H1 (cell line): ENCODE results near the gene PPFIA4. TPM values are rescaled to one million over a fixed set of nuclear protein-coding genes. Genes with fewer than 3 reads are reported as not detected.

Experiments
- CTCF ChIA-PET: fragments of 300-600 bp; sonication (Branson Sonifier 250); formaldehyde crosslinking; loops from one replicate; lab custom pipeline; 2021; ENCODE audit not compliant: partially characterized antibody; lab: Charles Lee
- POLR2A ChIA-PET: fragments of 300-600 bp; sonication (Branson Sonifier 250); formaldehyde crosslinking; loops from one replicate; lab custom pipeline; 2021; ENCODE audit warnings: inconsistent platforms; ENCODE audit not compliant: partially characterized antibody; lab: Charles Lee
- DNase-seq, 2 experiments: peaks; one replicate each; pipeline versions ENCODE4 v3.0.0 to v3.0.0-alpha.2; 2010 to 2022; ENCODE audit warnings: low spot score in 2 of 2, low read depth in 1 of 2, mixed read lengths in 1 of 2
- FAIRE-seq: peaks from 2 replicates; lab custom pipeline; 2011; peaks lifted over from hg19 to GRCh38; lab: Jason Lieb, UNC
- H2AFZ ChIP-seq: 2 replicates; pipeline ENCODE4 v1.8.1; 2012; ENCODE audit warnings: low read length, inconsistent platforms
- H2AK5ac ChIP-seq: 2 replicates; pipeline ENCODE4 v1.6.1; 2013; ENCODE audit warnings: low read depth, low read length
- H2BK120ac ChIP-seq: replicated peaks from 2 replicates; pipeline ENCODE3; 2013; ENCODE audit warnings: low read depth, low read length, inconsistent platforms
- H2BK12ac ChIP-seq: 2 replicates; pipeline ENCODE4 v1.6.1; 2013; ENCODE audit warnings: low read depth, low read length
- H2BK15ac ChIP-seq: 2 replicates; pipeline ENCODE4 v1.6.1; 2013; ENCODE audit warnings: low read length
- H2BK20ac ChIP-seq: 2 replicates; pipeline ENCODE4 v1.6.1; 2013; ENCODE audit warnings: low read length
- H2BK5ac ChIP-seq: 2 replicates; pipeline ENCODE4 v1.6.1; 2013; ENCODE audit warnings: low read depth, low read length
- H3K14ac ChIP-seq: 2 replicates; pipeline ENCODE4 v1.6.1; 2013; ENCODE audit warnings: inconsistent platforms; ENCODE audit not compliant: insufficient read length
- H3K18ac ChIP-seq: 2 replicates; pipeline ENCODE4 v1.6.1; 2013; ENCODE audit warnings: low read length; ENCODE audit errors: extremely low read depth
- H3K23ac ChIP-seq: 2 replicates; pipeline ENCODE4 v1.6.1; 2013; ENCODE audit warnings: inconsistent platforms; ENCODE audit not compliant: insufficient read length
- H3K23me2 ChIP-seq: 2 replicates; pipeline ENCODE4 v1.6.1; 2013; ENCODE audit warnings: low read depth, low read length
- H3K27ac ChIP-seq: 2 replicates; pipeline ENCODE4 v1.6.1; 2011; ENCODE audit warnings: low read depth, low read length, inconsistent platforms
- H3K27me3 ChIP-seq, 4 experiments: replicated peaks in 1 of 4; 1 replicate in 1 of 4; 2 replicates in 3 of 4; pipeline versions ENCODE4 v1.6.1 to v1.8.1; 2011 to 2013; ENCODE audit warnings: low read length in 3 of 4, mild to moderate bottlenecking in 3 of 4, inconsistent platforms in 2 of 4, mixed read lengths in 2 of 4, moderate library complexity in 1 of 4; ENCODE audit not compliant: control insufficient read depth in 3 of 4, insufficient read depth in 3 of 4; ENCODE audit errors: extremely low read depth in 1 of 4
- H3K36me3 ChIP-seq, 4 experiments: 2 replicates each; pipeline versions ENCODE4 v1.6.1 to v1.8.1; 2011 to 2013; ENCODE audit warnings: mild to moderate bottlenecking in 4 of 4, low read length in 3 of 4, moderate library complexity in 2 of 4, control low read depth in 1 of 4, inconsistent platforms in 1 of 4; ENCODE audit not compliant: insufficient read depth in 4 of 4, control insufficient read depth in 2 of 4
- H3K4ac ChIP-seq: replicated peaks from 2 replicates; pipeline ENCODE3; 2013; ENCODE audit warnings: low read length, low read depth, mixed read lengths, inconsistent platforms; ENCODE audit not compliant: insufficient read length
- H3K4me1 ChIP-seq, 4 experiments: replicated peaks in 1 of 4; 1 replicate in 1 of 4; 2 replicates in 3 of 4; pipeline versions ENCODE4 v1.6.1 to v1.8.1; 2011 to 2013; ENCODE audit warnings: low read length in 3 of 4, inconsistent platforms in 2 of 4, mixed read lengths in 1 of 4; ENCODE audit not compliant: insufficient read depth in 4 of 4, control insufficient read depth in 3 of 4
- H3K4me2 ChIP-seq, 2 experiments: 2 replicates each; pipeline versions ENCODE4 v1.6.1 to v1.8.1; 2011 to 2013; ENCODE audit warnings: low read depth in 2 of 2, low read length in 2 of 2, control low read depth in 1 of 2, inconsistent platforms in 1 of 2, mild to moderate bottlenecking in 1 of 2; ENCODE audit not compliant: insufficient read depth in 1 of 2
- H3K4me3 ChIP-seq, 4 experiments: fragments of 200-600, 300-600 bp in 1 of 4; sonication (generic), shearing (Covaris generic), sonication (Bioruptor Twin) in 1 of 4; 2 replicates each; pipeline versions ENCODE4 v1.5.1 to v1.8.1; 2011 to 2016; ENCODE audit warnings: low read length in 4 of 4, low read depth in 3 of 4, control low read depth in 2 of 4, inconsistent platforms in 2 of 4, mild to moderate bottlenecking in 2 of 4, mixed read lengths in 1 of 4, moderate library complexity in 1 of 4; ENCODE audit not compliant: insufficient read depth in 2 of 4; ENCODE audit errors: extremely low read depth in 1 of 4
- H3K56ac ChIP-seq: replicated peaks from 2 replicates; pipeline ENCODE3; 2013; ENCODE audit warnings: low read depth, mild to moderate bottlenecking, mixed read lengths, low read length, inconsistent platforms; ENCODE audit not compliant: insufficient read length
- H3K79me1 ChIP-seq: 2 replicates; pipeline ENCODE4 v1.6.1; 2013; ENCODE audit warnings: low read depth, low read length, control low read depth
- H3K79me2 ChIP-seq, 2 experiments: 2 replicates each; pipeline versions ENCODE4 v1.6.1 to v1.8.1; 2012 to 2013; ENCODE audit warnings: low read length in 2 of 2, mild to moderate bottlenecking in 2 of 2, inconsistent platforms in 1 of 2; ENCODE audit not compliant: insufficient read depth in 2 of 2, control insufficient read depth in 1 of 2
- H3K9ac ChIP-seq, 4 experiments: replicated peaks in 1 of 4; 1 replicate in 1 of 4; 2 replicates in 3 of 4; pipeline versions ENCODE4 v1.6.1 to v1.8.1; 2011 to 2013; ENCODE audit warnings: low read depth in 3 of 4, low read length in 3 of 4, control low read depth in 2 of 4, mild to moderate bottlenecking in 2 of 4, moderate library complexity in 2 of 4, inconsistent platforms in 1 of 4; ENCODE audit errors: extremely low read depth in 1 of 4
- H3K9me3 ChIP-seq, 2 experiments: 2 replicates each; pipeline versions ENCODE4 v1.6.1 to v1.8.1; 2012 to 2013; ENCODE audit warnings: mild to moderate bottlenecking in 2 of 2, moderate library complexity in 2 of 2, control low read depth in 1 of 2, inconsistent platforms in 1 of 2, low read depth in 1 of 2, low read length in 1 of 2, mixed read lengths in 1 of 2; ENCODE audit not compliant: insufficient read depth in 2 of 2
- H4K20me1 ChIP-seq, 2 experiments: replicated peaks in 1 of 2; 2 replicates each; pipeline versions ENCODE3 to v1.8.1; 2011 to 2013; ENCODE audit warnings: inconsistent platforms in 2 of 2, low read length in 2 of 2, mild to moderate bottlenecking in 1 of 2; ENCODE audit not compliant: insufficient read depth in 2 of 2, control insufficient read depth in 1 of 2
- H4K5ac ChIP-seq: 2 replicates; pipeline ENCODE4 v1.6.1; 2013; ENCODE audit warnings: low read length, low read depth, mixed read lengths, inconsistent platforms; ENCODE audit not compliant: insufficient read length
- H4K8ac ChIP-seq: 2 replicates; pipeline ENCODE4 v1.8.0; 2013; ENCODE audit warnings: mild to moderate bottlenecking, moderate library complexity, low read length, inconsistent platforms; ENCODE audit not compliant: insufficient read depth; ENCODE audit errors: extremely low read depth
- H4K91ac ChIP-seq: replicated peaks from 2 replicates; pipeline ENCODE3; 2013; ENCODE audit warnings: low read length, mixed read lengths, inconsistent platforms; ENCODE audit not compliant: insufficient read length
- ASH2L ChIP-seq: fragments of 200-600, 300-600 bp; sonication (generic); IDR thresholded peaks from one replicate; pipeline ENCODE4 v1.7.1; 2017; ENCODE audit warnings: low read length
- CEBPB ChIP-seq: IDR thresholded peaks from 2 replicates; pipeline ENCODE4 v1.6.1; 2012; ENCODE audit warnings: low read depth, low read length
- GTF2F1 ChIP-seq: IDR thresholded peaks from 2 replicates; pipeline ENCODE4 v1.6.1; 2012; ENCODE audit warnings: low read depth, low read length, improper control_type of control experiment, borderline replicate concordance
- NANOG ChIP-seq: IDR thresholded peaks from 2 replicates; pipeline ENCODE4 v1.6.1; 2011; ENCODE audit warnings: low read length, low read depth, mild to moderate bottlenecking, inconsistent platforms; ENCODE audit not compliant: insufficient read depth, poor library complexity, severe bottlenecking
- RAD21 ChIP-seq, 2 experiments: IDR thresholded peaks in 1 of 2; conservative IDR thresholded peaks in 1 of 2; 2 replicates each; pipeline ENCODE4 v1.6.1; 2011; ENCODE audit warnings: low read depth in 2 of 2, low read length in 2 of 2, improper control_type of control experiment in 1 of 2, inconsistent platforms in 1 of 2, mild to moderate bottlenecking in 1 of 2, moderate library complexity in 1 of 2
- TAF1 ChIP-seq: IDR thresholded peaks from 2 replicates; pipeline ENCODE4 v1.6.1; 2011; ENCODE audit warnings: mild to moderate bottlenecking, low read depth, low read length
- WGBS, 2 experiments: shearing (Covaris generic) in 1 of 2; methylation state at CpG; one replicate each; pipeline versions ENCODE4 v1.1.6 to v1.1.7; 2013 to 2015; ENCODE audit warnings: low lambda C conversion rate in 2 of 2, mixed read lengths in 2 of 2, inconsistent platforms in 1 of 2, low coverage in 1 of 2, missing lambda C conversion rate in 1 of 2; ENCODE audit not compliant: insufficient replicate concordance in 2 of 2, insufficient coverage in 1 of 2, insufficient read length in 1 of 2; ENCODE audit errors: extremely low coverage in 1 of 2, missing lambda C conversion rate in 1 of 2; 5-methylcytosine and 5-hydroxymethylcytosine counted together
- polyA plus RNA-seq, 7 experiments: library from polyadenylated mRNA; depleted of rRNA in 3 of 7; stranded (reverse) in 5 of 7; unstranded in 2 of 7; fragments of >200 nt in 5 of 7; fragments of 200-250 nt in 2 of 7; gene quantifications; 1 replicate in 5 of 7; 2 replicates in 1 of 7; 4 replicates in 1 of 7; pipeline versions ENCODE4 v1.2.1 to v1.2.3, GENCODE V29; 2011 to 2013; ENCODE audit warnings: missing spikeins in 2 of 7, mixed read lengths in 2 of 7
- total RNA-seq: library from RNA; stranded (reverse); fragmentation: NEBNext Ultra II Directional; extraction: Animal tissue kit (Norgen Biotek cat#: 25700); gene quantifications from 2 replicates; pipeline ENCODE4 v1.2.1, GENCODE V29; 2021

PPFIA4 gene
- total and polyA plus RNA-seq, 2 of the 8 experiments (the other 6 are each of a cell fraction or from before 2014, with no cell fraction given) = 9.0 to 9.9 TPM

- Histone ChIP-seq H3K9me3 (no peaks in the 10 kb centered on the region), H2AK5ac (no peak overlapping the region), H2BK120ac (no peak overlapping the region), H4K20me1 (peaks cover 0 to 7% of the 10 kb centered on the region in 2 experiments), H3K79me1 (no peaks in the 10 kb centered on the region), H3K4me1 (no peaks in the 10 kb centered on the region), H2BK20ac (no peak overlapping the region), H3K4me3 (no peak overlapping the region), H3K27ac (no peak overlapping the region), H2BK12ac (no peak overlapping the region), H3K14ac (no peak overlapping the region), H3K56ac (no peak overlapping the region), H3K9ac (no peak overlapping the region), H3K23me2 (no peaks in the 10 kb centered on the region), H3K27me3 (no peaks in the 10 kb centered on the region), H3K36me3 (peaks cover 36 to 70% (median 63%) of the 10 kb centered on the region in 4 experiments), H3K18ac (no peak overlapping the region), H3K23ac (no peak overlapping the region), H2AFZ (no peak overlapping the region), H2BK15ac (no peak overlapping the region), H3K4ac (no peak overlapping the region), H4K5ac (no peak overlapping the region), H4K91ac (no peak overlapping the region), H3K79me2 (no peaks in the 10 kb centered on the region; a peak in 2 of 4 replicates), H4K8ac (no peak overlapping the region; the same call in 1 of the 2 replicates), H3K4me2 (no peak overlapping the region), H2BK5ac (no peak overlapping the region)
- DNase-seq (no peak), FAIRE-seq (no peak)
- ChIA-PET CTCF (interaction anchor here (0.5 to 1.5 kb wide), 2 partner anchors 29 to 253 kb away, joined by 3 read pairs; no protein-coding TSS in a partner anchor), POLR2A (interaction anchor here (0.9 to 2.4 kb wide), 2 partner anchors 10 to 197 kb away, joined by 3 to 9 read pairs; partner anchors contain the start of gene TMEM183A)
- 86% methylated on average over 6 of the region's 6 CpGs; no CpG with 5 or more reads in 1 of the 2 experiments for WGBS, 2 experiments
- no peak for TF ChIP-seq GTF2F1
- TF ChIP-seq TAF1 = no peak
- no peak for TF ChIP-seq ASH2L
- no peak for TF ChIP-seq NANOG
- no peak for TF ChIP-seq CEBPB
- TF ChIP-seq RAD21 (IDR thresholded peaks at IDR 0.05 in 1 of 2, conservative IDR thresholded peaks at IDR 0.05 in 1 of 2; ENCODE audit: low read depth in 2 of 2, low read length in 2 of 2) = no peak
These were observed 8.6 kb upstream of the PPFIA4 start for GRCh38 chr1:203017692-203018091.
